Astrocyte (in vitro differentiated cells and primary cell): Measurements from ENCODE around the gene DLGAP4. TPM values are rescaled to one million over a fixed set of nuclear protein-coding genes. Genes with fewer than 3 reads are reported as not detected.
A peak's percentile ranks its signal among the peaks of the same experiment; 100 is the strongest.

ENCODE experiments used
- DNase-seq: peaks from one replicate; pipeline ENCODE4 v3.0.0-alpha.2; 2010; ENCODE audit warnings: low read depth
- FAIRE-seq: peaks from 2 replicates; lab custom pipeline; 2011; peaks lifted over from hg19 to GRCh38; lab: Jason Lieb, UNC
- H2AFZ ChIP-seq: 2 replicates; pipeline ENCODE4 v1.6.0; 2012; ENCODE audit warnings: low read depth, low read length, inconsistent platforms
- H3K27ac ChIP-seq: 2 replicates; pipeline ENCODE4 v1.5.1; 2011; ENCODE audit warnings: low read depth, low read length, inconsistent platforms
- H3K27me3 ChIP-seq: 2 replicates; pipeline ENCODE4 v1.6.0; 2011; ENCODE audit warnings: low read length, inconsistent platforms; ENCODE audit not compliant: insufficient read depth
- H3K36me3 ChIP-seq: 2 replicates; pipeline ENCODE4 v1.5.1; 2011; ENCODE audit warnings: low read length, inconsistent platforms; ENCODE audit not compliant: insufficient read depth
- H3K4me1 ChIP-seq: 2 replicates; pipeline ENCODE4 v1.5.1; 2011; ENCODE audit warnings: low read length, inconsistent platforms; ENCODE audit not compliant: insufficient read depth
- H3K4me2 ChIP-seq: 2 replicates; pipeline ENCODE4 v1.6.0; 2012; ENCODE audit warnings: low read length, inconsistent platforms
- H3K4me3 ChIP-seq: 2 replicates; pipeline ENCODE4 v1.5.1; 2011; ENCODE audit warnings: low read depth, mild to moderate bottlenecking, low read length, inconsistent platforms; ENCODE audit not compliant: insufficient read depth
- H3K79me2 ChIP-seq: 2 replicates; pipeline ENCODE4 v1.6.0; 2012; ENCODE audit warnings: mild to moderate bottlenecking, low read length, inconsistent platforms; ENCODE audit not compliant: insufficient read depth
- H3K9ac ChIP-seq: 2 replicates; pipeline ENCODE4 v1.6.0; 2012; ENCODE audit warnings: mild to moderate bottlenecking, low read length, inconsistent platforms
- H3K9me3 ChIP-seq: 2 replicates; pipeline ENCODE4 v1.5.1; 2012; ENCODE audit warnings: low read depth, mild to moderate bottlenecking, low read length, inconsistent platforms; ENCODE audit not compliant: insufficient read depth
- H4K20me1 ChIP-seq: 2 replicates; pipeline ENCODE4 v1.6.0; 2012; ENCODE audit warnings: low read length, inconsistent platforms; ENCODE audit not compliant: insufficient read depth
- H3K27ac Mint-ChIP-seq: one replicate; pipeline ENCODE4 v1.8.0; 2021; ENCODE audit warnings: mild to moderate bottlenecking, mixed read lengths; ENCODE audit not compliant: unreplicated experiment
- H3K27me3 Mint-ChIP-seq: one replicate; pipeline ENCODE4 v1.8.0; 2021; ENCODE audit warnings: low read depth, mixed read lengths; ENCODE audit not compliant: unreplicated experiment
- H3K36me3 Mint-ChIP-seq: one replicate; pipeline ENCODE4 v1.8.0; 2021; ENCODE audit warnings: low read depth, mixed read lengths; ENCODE audit not compliant: unreplicated experiment
- H3K4me1 Mint-ChIP-seq: one replicate; pipeline ENCODE4 v1.8.0; 2021; ENCODE audit warnings: low read depth, mixed read lengths; ENCODE audit not compliant: unreplicated experiment
- H3K4me3 Mint-ChIP-seq: one replicate; pipeline ENCODE4 v1.8.0; 2021; ENCODE audit warnings: mild to moderate bottlenecking, moderate library complexity, mixed read lengths; ENCODE audit not compliant: unreplicated experiment
- H3K9me3 Mint-ChIP-seq: one replicate; pipeline ENCODE4 v1.8.0; 2021; ENCODE audit warnings: mild to moderate bottlenecking, mixed read lengths; ENCODE audit not compliant: unreplicated experiment
- CTCF ChIP-seq: IDR thresholded peaks from 2 replicates; pipeline ENCODE4 v1.5.1; 2011; ENCODE audit warnings: low read depth, mild to moderate bottlenecking, inconsistent platforms, low read length, moderate library complexity; ENCODE audit not compliant: insufficient read depth
- EZH2 ChIP-seq: IDR thresholded peaks from 2 replicates; pipeline ENCODE4 v1.6.1; 2012; ENCODE audit warnings: mild to moderate bottlenecking, low read length, inconsistent platforms; ENCODE audit not compliant: insufficient read depth
- total RNA-seq: library from RNA; stranded (reverse); gene quantifications from 2 replicates; pipeline ENCODE4 v1.2.1, GENCODE V29; 2021

The DLGAP4 gene
- total RNA-seq, 1 donor from 2014 or later = 135 TPM

GRCh38 chr20:36467076-36467999, 161.2 kb downstream of the DLGAP4 start:
- peaks cover 69% of the 10 kb centered on the region for H3K4me1 ChIP-seq

GRCh38 chr20:36468149-36469000, 162.2 kb downstream of the DLGAP4 start:
- FAIRE-seq (no peak), DNase-seq (no peak)
- Mint-ChIP-seq H3K36me3 (peaks cover 12% of the 10 kb centered on the region), H3K27ac (no peak overlapping the region), H3K4me1 (peaks cover 60% of the 10 kb centered on the region), H3K4me3 (no peak overlapping the region), H3K27me3 (no peaks in the 10 kb centered on the region), H3K9me3 (no peaks in the 10 kb centered on the region)
- Histone ChIP-seq H3K36me3 (peaks cover 3% of the 10 kb centered on the region), H3K4me3 (no peak overlapping the region), H3K27ac (no peak overlapping the region), H3K79me2 (peaks cover 98% of the 10 kb centered on the region), H3K9ac (no peak overlapping the region), H3K4me2 (peak overlapping the region; percentile 94), H2AFZ (no peak overlapping the region), H4K20me1 (peaks cover 98% of the 10 kb centered on the region), H3K9me3 (no peaks in the 10 kb centered on the region), H3K4me1 (peaks cover 75% of the 10 kb centered on the region), H3K27me3 (no peaks in the 10 kb centered on the region)
- no peak for TF ChIP-seq CTCF
- TF ChIP-seq EZH2 = no peak

More at GRCh38 chr20:36467076-36467999, 161.2 kb downstream of the DLGAP4 start:
- Mint-ChIP-seq H3K4me3 (peak overlapping the region; percentile 75), H3K36me3 (peaks cover 12% of the 10 kb centered on the region), H3K4me1 (peaks cover 51% of the 10 kb centered on the region), H3K9me3 (no peaks in the 10 kb centered on the region), H3K27me3 (no peaks in the 10 kb centered on the region), H3K27ac (peak overlapping the region; percentile 74)
- H3K9ac ChIP-seq = peak overlapping the region; percentile 71
- H3K4me3 ChIP-seq = no peak overlapping the region
- H3K4me2 ChIP-seq = peak overlapping the region; percentile 94
- no peaks in the 10 kb centered on the region for H3K9me3 ChIP-seq
- TF ChIP-seq EZH2 (no peak), CTCF (no peak)
- H3K36me3 ChIP-seq = peaks cover 3% of the 10 kb centered on the region
- peaks cover 98% of the 10 kb centered on the region for H3K79me2 ChIP-seq
- DNase-seq = no peak
- H3K27ac ChIP-seq = peak overlapping the region; percentile 19
- FAIRE-seq = no peak
- H2AFZ ChIP-seq = no peak overlapping the region
- peaks cover 98% of the 10 kb centered on the region for H4K20me1 ChIP-seq
- no peaks in the 10 kb centered on the region for H3K27me3 ChIP-seq
